Neural cell (in vitro differentiated cells): Measurements from ENCODE around the gene DCTN1.

Experiments
- POLR2AphosphoS5 ChIP-seq: IDR thresholded peaks from 2 replicates; pipeline ENCODE4 v1.6.1; 2012
- TF ChIP-seq, protein P1 (sequence below): fragments of 450-650 bp; IDR thresholded peaks from 2 replicates; pipeline ENCODE4 v1.5.1; 2014; ENCODE audit warnings: antibody characterized with exemption, mild to moderate bottlenecking, moderate library complexity; ENCODE audit not compliant: poor library complexity, severe bottlenecking

DNA sequence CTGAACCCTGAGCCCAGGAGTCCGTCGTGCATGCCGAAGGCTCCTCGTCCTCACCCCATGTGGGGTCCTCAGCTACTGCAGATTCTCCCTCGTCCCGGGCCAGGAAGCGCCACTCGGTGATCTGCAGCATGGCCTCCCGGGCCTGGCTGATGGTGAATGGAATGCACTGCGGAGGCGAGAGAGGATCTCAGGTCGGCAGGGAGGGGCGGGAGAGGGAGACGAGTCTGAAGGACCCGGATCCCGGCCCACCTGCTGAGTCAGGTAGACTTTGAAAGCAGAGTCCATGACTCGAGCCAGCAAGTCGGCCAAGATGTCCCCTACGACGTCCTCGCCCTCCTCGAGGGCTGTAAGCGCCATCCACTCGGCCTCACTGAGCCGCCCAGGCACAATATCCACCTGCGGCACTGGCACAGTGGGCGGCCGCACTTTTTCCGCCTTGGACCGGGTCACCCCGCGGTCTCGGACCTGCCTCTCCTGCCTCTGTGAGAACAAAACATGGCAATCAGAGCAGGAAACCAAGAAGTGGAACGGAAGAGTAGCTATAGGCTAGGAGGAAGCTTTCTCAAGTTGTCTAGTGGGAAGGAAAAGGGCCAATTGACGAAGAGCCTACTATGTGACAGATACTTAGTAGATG, 35.8 kb upstream of the DCTN1 start:
- TF ChIP-seq POLR2AphosphoS5: no peak
- TF ChIP-seq, protein P1, sequence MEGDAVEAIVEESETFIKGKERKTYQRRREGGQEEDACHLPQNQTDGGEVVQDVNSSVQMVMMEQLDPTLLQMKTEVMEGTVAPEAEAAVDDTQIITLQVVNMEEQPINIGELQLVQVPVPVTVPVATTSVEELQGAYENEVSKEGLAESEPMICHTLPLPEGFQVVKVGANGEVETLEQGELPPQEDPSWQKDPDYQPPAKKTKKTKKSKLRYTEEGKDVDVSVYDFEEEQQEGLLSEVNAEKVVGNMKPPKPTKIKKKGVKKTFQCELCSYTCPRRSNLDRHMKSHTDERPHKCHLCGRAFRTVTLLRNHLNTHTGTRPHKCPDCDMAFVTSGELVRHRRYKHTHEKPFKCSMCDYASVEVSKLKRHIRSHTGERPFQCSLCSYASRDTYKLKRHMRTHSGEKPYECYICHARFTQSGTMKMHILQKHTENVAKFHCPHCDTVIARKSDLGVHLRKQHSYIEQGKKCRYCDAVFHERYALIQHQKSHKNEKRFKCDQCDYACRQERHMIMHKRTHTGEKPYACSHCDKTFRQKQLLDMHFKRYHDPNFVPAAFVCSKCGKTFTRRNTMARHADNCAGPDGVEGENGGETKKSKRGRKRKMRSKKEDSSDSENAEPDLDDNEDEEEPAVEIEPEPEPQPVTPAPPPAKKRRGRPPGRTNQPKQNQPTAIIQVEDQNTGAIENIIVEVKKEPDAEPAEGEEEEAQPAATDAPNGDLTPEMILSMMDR: no peak
